Type B pancreatic cell (in vitro differentiated cells): ENCODE measurements around the gene CD300LD. TPM values are rescaled to one million over a fixed set of nuclear protein-coding genes. Genes with fewer than 3 reads are reported as not detected.
"Not testable (repeated sequence)": the region's sequence is repeated elsewhere in the genome, so short reads cannot be mapped to it uniquely, and the experiment has no call there.

Source experiments
- DNase-seq: peaks from one replicate; pipeline ENCODE4 v3.0.0; 2021; ENCODE audit warnings: mixed read lengths; ENCODE audit not compliant: unreplicated experiment; ENCODE audit errors: extremely low spot score
- H3K27ac Mint-ChIP-seq: 2 replicates; pipeline ENCODE4 v1.8.0; 2021; ENCODE audit warnings: mild to moderate bottlenecking, mixed read lengths
- H3K27me3 Mint-ChIP-seq: 2 replicates; pipeline ENCODE4 v1.8.0; 2021; ENCODE audit warnings: mixed read lengths
- H3K36me3 Mint-ChIP-seq: 2 replicates; pipeline ENCODE4 v1.8.0; 2021; ENCODE audit warnings: mixed read lengths
- H3K4me1 Mint-ChIP-seq: one replicate; pipeline ENCODE4 v1.8.0; 2021; ENCODE audit warnings: mixed read lengths; ENCODE audit not compliant: unreplicated experiment
- H3K4me3 Mint-ChIP-seq: 2 replicates; pipeline ENCODE4 v1.8.0; 2021; ENCODE audit warnings: mild to moderate bottlenecking, mixed read lengths
- H3K9me3 Mint-ChIP-seq: 2 replicates; pipeline ENCODE4 v1.8.0; 2021; ENCODE audit warnings: mixed read lengths
- CTCF ChIP-seq: fragments of 200-600 bp; sonication (generic); conservative IDR thresholded peaks from 2 replicates; pipeline ENCODE4 v1.5.0; 2021; ENCODE audit warnings: antibody characterized with exemption, mild to moderate bottlenecking
- total RNA-seq: library from RNA; stranded (reverse); gene quantifications from 2 replicates; pipeline ENCODE4 v1.2.1, GENCODE V29; 2021; ENCODE audit warnings: low replicate concordance

CD300LD gene
- total RNA-seq, 1 donor from 2014 or later, result not detected

GRCh38 chr17:74635418-74635817 lies 43.3 kb upstream of the CD300LD start:
- no peak for TF ChIP-seq CTCF
- DNase-seq, result no peak
- Mint-ChIP-seq H3K36me3 (no peaks in the 10 kb centered on the region), H3K9me3 (no peaks in the 10 kb centered on the region), H3K4me3 (no peak overlapping the region), H3K27me3 (peaks cover 36% of the 10 kb centered on the region), H3K27ac (no peak overlapping the region), H3K4me1 (peaks cover 20% of the 10 kb centered on the region)

- TF ChIP-seq CTCF, result no peak
- no peak overlapping the region for H3K4me3 Mint-ChIP-seq
- peaks cover 20% of the 10 kb centered on the region for H3K4me1 Mint-ChIP-seq
- H3K36me3 Mint-ChIP-seq, result no peaks in the 10 kb centered on the region
- H3K9me3 Mint-ChIP-seq, result no peaks in the 10 kb centered on the region
- no peak overlapping the region for H3K27ac Mint-ChIP-seq
- peaks cover 32% of the 10 kb centered on the region for H3K27me3 Mint-ChIP-seq
- DNase-seq, result no peak
Observed at GRCh38 chr17:74633326-74633725, 41.2 kb upstream of the CD300LD start.

DNA sequence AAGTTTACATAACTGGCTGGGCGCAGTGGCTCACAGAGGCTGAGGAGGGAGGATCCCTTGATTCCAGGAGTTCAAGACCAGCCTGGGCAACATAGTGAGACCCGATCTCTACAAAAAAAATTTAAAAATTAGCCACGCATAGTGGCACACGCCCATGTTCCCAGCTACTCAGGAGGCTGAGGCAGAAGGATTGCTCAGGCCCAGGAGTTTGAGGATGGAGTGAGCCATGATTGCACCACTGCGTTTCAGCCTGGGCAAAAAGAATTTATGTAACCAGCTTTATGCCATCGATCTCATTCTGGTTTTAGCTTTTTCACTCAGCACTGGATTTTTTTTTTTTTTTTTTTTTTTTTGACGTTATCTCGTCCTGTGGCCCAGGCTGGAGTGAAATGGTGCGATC lies 40.5 kb upstream of the CD300LD start:
- no peak for DNase-seq
- Mint-ChIP-seq H3K36me3 (no peaks in the 10 kb centered on the region), H3K27me3 (peaks cover 33% of the 10 kb centered on the region), H3K27ac (no peak overlapping the region), H3K9me3 (no peaks in the 10 kb centered on the region), H3K4me3 (no peak overlapping the region), H3K4me1 (peaks cover 20% of the 10 kb centered on the region)
- no peak for TF ChIP-seq CTCF

- Mint-ChIP-seq H3K4me1 (peaks cover 20% of the 10 kb centered on the region), H3K4me3 (peak overlapping the region; percentile 26), H3K36me3 (no peaks in the 10 kb centered on the region), H3K9me3 (no peaks in the 10 kb centered on the region), H3K27me3 (peaks cover 38% of the 10 kb centered on the region), H3K27ac (no peak overlapping the region)
- no peak for DNase-seq
- no peak for TF ChIP-seq CTCF
Observed at GRCh38 chr17:74631468-74632450, 39.7 kb upstream of the CD300LD start.

DNA sequence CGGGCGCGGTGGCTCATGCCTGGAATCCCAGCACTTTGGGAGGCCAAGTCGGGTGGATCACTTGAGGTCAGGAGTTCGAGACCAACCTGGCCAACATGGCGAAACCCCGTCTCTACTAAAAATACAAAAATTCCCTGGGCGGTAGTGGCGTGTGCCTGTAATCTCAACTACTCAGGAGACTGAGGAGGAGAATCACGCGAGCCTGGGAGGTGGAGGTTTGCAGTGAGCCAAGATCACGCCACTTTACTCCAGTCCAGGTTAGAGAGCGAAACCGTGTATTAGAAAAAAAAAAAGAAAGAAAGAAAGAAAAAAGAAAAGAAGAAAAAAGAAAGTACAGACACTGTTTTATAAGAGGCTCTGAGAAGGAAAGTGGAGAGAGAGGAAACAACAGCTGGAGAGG lies 38.2 kb upstream of the CD300LD start:
- H3K9me3 Mint-ChIP-seq, H3K36me3 Mint-ChIP-seq, DNase-seq, H3K4me3 Mint-ChIP-seq, H3K27ac Mint-ChIP-seq: not testable (repeated sequence)
- Mint-ChIP-seq H3K27me3 (peaks cover 43% of the 10 kb centered on the region), H3K4me1 (peaks cover 14% of the 10 kb centered on the region)

DNA sequence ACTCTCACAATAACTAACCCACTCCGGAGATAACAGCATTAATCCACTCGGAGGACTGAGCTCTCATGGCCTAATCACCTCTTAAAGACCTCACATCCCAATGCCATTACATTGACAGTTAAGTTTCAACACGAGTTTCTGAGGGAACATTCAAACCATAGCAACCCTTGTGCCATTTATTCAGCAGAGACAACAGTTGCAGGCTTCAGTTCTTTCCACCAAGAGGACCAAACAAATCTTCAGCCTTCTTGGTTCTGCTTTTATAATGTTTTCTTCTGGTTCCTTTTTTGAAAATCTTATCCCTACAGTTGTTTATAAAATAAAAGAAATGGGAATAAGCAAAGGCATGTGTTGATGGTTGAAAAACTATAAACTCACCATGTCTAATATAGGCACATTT lies 33.6 kb upstream of the CD300LD start:
- Mint-ChIP-seq H3K4me1 (peaks cover 3% of the 10 kb centered on the region), H3K27me3 (peaks cover 62% of the 10 kb centered on the region), H3K9me3 (no peaks in the 10 kb centered on the region), H3K4me3 (no peak overlapping the region), H3K27ac (no peak overlapping the region), H3K36me3 (no peaks in the 10 kb centered on the region)
- no peak for TF ChIP-seq CTCF
- no peak for DNase-seq
